Heart right ventricle (tissue), 16 donors: ENCODE measurements around the gene TPCN1. TPM values are rescaled to one million over a fixed set of nuclear protein-coding genes. Genes with fewer than 3 reads are reported as not detected.

Source experiments
- ATAC-seq, 8 donors: fragments of 200-7000 bp; cut with Tn5 transposase; one replicate each; pipeline ENCODE4 v1.9.1; 2020; ENCODE audit warnings: mild to moderate bottlenecking in 8 of 8, moderate library complexity in 8 of 8, moderate number of reproducible peaks in 1 of 8
- DNase-seq, 2 donors: peaks; one replicate each; pipeline ENCODE4 v3.0.0-alpha.2; 2020
- H3K27ac ChIP-seq, 10 donors: fragments of 200-600 bp; sonication (generic) in 2 of 10; one replicate each; pipeline versions ENCODE4 v1.5.0 to v1.8.0; 2020 to 2022; ENCODE audit warnings: mild to moderate bottlenecking in 3 of 10
- H3K27me3 ChIP-seq, 7 donors: fragments of 200-600 bp; one replicate each; pipeline ENCODE4 v1.8.0; 2021 to 2022; ENCODE audit warnings: mild to moderate bottlenecking in 2 of 7
- H3K36me3 ChIP-seq, 9 donors: fragments of 200-600 bp; sonication (generic) in 1 of 9; one replicate each; pipeline versions ENCODE4 v1.5.0 to v1.8.0; 2020 to 2022; ENCODE audit warnings: mild to moderate bottlenecking in 2 of 9
- H3K4me1 ChIP-seq, 9 donors: fragments of 200-600 bp; sonication (generic) in 1 of 9; one replicate each; pipeline versions ENCODE4 v1.5.0 to v1.8.0; 2020 to 2022; ENCODE audit warnings: mild to moderate bottlenecking in 4 of 9
- H3K4me3 ChIP-seq, 10 donors: fragments of 200-600 bp; sonication (generic) in 2 of 10; one replicate each; pipeline versions ENCODE4 v1.5.0 to v1.8.0; 2020 to 2022; ENCODE audit warnings: mild to moderate bottlenecking in 7 of 10, moderate library complexity in 2 of 10
- H3K9me3 ChIP-seq, 11 donors: fragments of 200-600 bp in 10 of 11; sonication (generic) in 2 of 11; one replicate each; pipeline versions ENCODE4 v1.5.0 to v1.8.0; 2013 to 2022; ENCODE audit warnings: mild to moderate bottlenecking in 2 of 11, control low read depth in 1 of 11, moderate library complexity in 1 of 11
- WGBS, 2 donors: extraction: QIAGEN DNeasy Blood & Tissue Kit; methylation state at CpG; one replicate each; pipeline ENCODE4 v1.1.7; 2013; ENCODE audit warnings: inconsistent platforms in 1 of 2; 5-methylcytosine and 5-hydroxymethylcytosine counted together
- intact Hi-C, 10 donors: fragments of 100-400 bp; cut with DNase I; formaldehyde crosslinking; loops; one replicate each; pipeline versions ENCODE4 v1.11.1 to v1.14.2; 2022
- polyA plus RNA-seq, 2 donors: library from polyadenylated mRNA; stranded (reverse); fragments of 200-250 nt; gene quantifications; one replicate each; pipeline ENCODE4 v1.2.3, GENCODE V29; 2013
- total RNA-seq, 10 donors: library from RNA; stranded (reverse); fragmentation: NEBNext Ultra II Directional in 3 of 10; extraction: Animal tissue kit (Norgen Biotek cat#: 25700) in 3 of 10; gene quantifications; one replicate each; pipeline versions ENCODE4 v1.2.1 to v1.2.4, GENCODE V29; 2021 to 2023
- TF ChIP-seq, protein P1 (sequence below), 9 donors: fragments of 200-600 bp; sonication (generic) in 2 of 9; IDR thresholded peaks; one replicate each; pipeline versions ENCODE4 v1.5.0 to v1.8.0; 2021 to 2022; ENCODE audit warnings: antibody characterized with exemption in 9 of 9, mild to moderate bottlenecking in 5 of 9, moderate library complexity in 1 of 9
- donor health status: Arrhythmogenic right ventricular cardiomyopathy.
- donor health status: ischemic (EF 13 %, LVEDD 7.1; RV severe dilation, severe dysfunction).
- donor health status: healthy with polysubstance abuse.
- donor health status: DM: no; HTN: yes; CAD: no.
- donor health status: DM: no; HTN: no; CAD: no.
- donor health status: ischemic (EF 25% LVEDD 6.9; RV normal size, moderate dysfunction).
- donor health status: ischemic (EF 25% LVEDD 5.7; RV mildly dilated, moderate dysfunction).
- donor health status: healthy.
- donor health status: DM: yes; HTN: yes; CAD: no.
- donor health status: Ischemic cardiomyopathy.
- donor health status: ischemic (EF 35%, LVEDD 5.7; RV mildly dilated, moderate dysfunction).
- donor health status: nonischemic (EF 11% LVEDD 7.7; RV severe dilation, severe dysfunction).
- donor health status: DM: yes; HTN: yes; CAD: no.
- donor health status: PGD.
- donor health status: ischemic (EF 29% LVEDD 5.4; RV normal size, mild dysfunction).
- donor health status: nonischemic (EF 23%, LVEDD 6.1; RV moderate dilation, normal function).

Gene TPCN1
- total and polyA plus RNA-seq, 12 donors: 16.4 to 163 (median 127) TPM

DNA sequence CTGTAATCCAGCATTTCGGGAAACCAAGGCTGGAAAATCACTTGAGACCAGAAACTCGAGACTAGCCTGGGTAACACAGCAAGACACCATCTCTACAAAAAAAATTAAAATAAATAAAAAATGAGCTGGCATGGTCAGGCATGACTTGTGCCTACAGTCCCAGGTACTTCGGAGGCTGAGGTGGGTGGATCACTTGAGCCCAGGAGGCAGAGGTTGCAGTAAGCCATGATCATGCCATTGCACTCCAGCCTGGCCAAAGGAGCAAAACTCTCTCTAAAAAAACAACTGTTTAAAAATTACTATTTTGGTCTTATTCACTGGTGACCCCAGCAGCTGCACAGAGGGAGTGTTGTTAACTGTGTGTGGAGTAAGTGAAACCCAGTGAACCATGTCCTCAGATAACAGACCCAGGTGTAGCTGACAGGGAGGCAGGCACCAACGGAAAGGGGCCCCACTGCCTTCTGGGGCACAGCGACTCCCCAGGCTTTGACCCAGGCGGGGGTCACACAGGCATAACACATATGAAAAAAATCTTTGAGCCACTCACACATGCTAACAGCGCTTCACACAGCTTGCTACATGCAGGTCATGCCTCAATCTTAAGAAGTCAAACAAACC is 48.1 kb upstream of the TPCN1 start:
- WGBS, 2 donors: 94 to 95% methylated on average over 7 of the region's 7 CpGs
- peaks cover 14 to 100% (median 75%) of the 10 kb centered on the region in 9 donors for H3K36me3 ChIP-seq
- TF ChIP-seq, protein P1, sequence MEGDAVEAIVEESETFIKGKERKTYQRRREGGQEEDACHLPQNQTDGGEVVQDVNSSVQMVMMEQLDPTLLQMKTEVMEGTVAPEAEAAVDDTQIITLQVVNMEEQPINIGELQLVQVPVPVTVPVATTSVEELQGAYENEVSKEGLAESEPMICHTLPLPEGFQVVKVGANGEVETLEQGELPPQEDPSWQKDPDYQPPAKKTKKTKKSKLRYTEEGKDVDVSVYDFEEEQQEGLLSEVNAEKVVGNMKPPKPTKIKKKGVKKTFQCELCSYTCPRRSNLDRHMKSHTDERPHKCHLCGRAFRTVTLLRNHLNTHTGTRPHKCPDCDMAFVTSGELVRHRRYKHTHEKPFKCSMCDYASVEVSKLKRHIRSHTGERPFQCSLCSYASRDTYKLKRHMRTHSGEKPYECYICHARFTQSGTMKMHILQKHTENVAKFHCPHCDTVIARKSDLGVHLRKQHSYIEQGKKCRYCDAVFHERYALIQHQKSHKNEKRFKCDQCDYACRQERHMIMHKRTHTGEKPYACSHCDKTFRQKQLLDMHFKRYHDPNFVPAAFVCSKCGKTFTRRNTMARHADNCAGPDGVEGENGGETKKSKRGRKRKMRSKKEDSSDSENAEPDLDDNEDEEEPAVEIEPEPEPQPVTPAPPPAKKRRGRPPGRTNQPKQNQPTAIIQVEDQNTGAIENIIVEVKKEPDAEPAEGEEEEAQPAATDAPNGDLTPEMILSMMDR (IDR thresholded peaks at IDR 0.05): no peak
- H3K27me3 ChIP-seq: no peaks in the 10 kb centered on the region
- no peak overlapping the region for H3K4me3 ChIP-seq
- H3K4me1 ChIP-seq: no peaks in the 10 kb centered on the region
- H3K27ac ChIP-seq: no peak overlapping the region
- DNase-seq: no peak
- intact Hi-C loops: loop anchor here in 3 of 10 donors (2.0 to 10.0 kb wide), 3 partner anchors 124 to 178 kb away; no protein-coding TSS in a partner anchor
- ATAC-seq: no peak
- peaks cover 0 to 12% (median 0%) of the 10 kb centered on the region in 11 donors for H3K9me3 ChIP-seq

DNA sequence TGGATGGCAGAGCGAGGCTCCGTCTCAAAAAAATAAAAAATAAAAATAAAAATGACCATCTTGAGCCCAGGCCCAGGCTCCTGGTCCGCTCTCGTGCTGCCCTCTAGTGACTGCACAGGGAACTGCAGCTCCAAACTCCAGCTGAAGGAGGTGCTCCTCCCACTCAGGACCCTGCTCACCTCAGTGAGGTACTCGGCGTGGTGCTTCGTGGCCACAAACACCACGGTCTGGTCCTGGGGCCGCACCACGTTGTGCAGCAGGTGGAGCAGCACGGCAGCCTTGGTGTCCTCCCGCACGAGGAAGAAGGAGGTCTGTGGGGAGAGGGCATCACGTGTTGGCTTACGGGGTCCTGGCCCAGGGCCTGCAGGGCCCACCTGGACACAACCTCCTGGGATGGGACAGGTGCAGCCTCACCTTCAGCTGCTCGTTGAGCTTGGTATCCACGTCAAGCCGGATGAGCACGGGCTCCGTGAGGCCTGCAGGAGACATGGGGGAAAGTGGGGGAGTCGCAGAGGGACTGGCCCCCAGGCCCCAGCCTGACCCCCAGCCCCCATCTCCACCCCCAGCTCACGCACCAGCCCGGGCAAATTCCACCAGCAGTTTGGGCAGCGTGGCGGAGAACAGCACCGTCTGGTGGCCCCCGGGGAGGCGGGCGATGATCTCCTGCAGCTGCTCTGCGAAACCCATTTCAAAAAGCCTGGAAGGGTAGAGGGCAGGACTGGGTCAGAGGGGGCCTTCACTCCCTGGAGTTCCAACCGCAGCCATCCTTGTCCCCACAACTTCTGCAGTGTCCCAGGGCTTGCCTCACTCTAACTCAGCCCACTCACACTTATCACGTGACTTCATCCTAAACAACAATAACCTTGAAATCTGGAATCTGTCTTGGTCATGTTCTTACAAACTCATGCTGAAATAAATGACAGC is 46.5 kb upstream of the TPCN1 start:
- H3K4me1 ChIP-seq: no peaks in the 10 kb centered on the region
- H3K27me3 ChIP-seq: no peaks in the 10 kb centered on the region
- no peak overlapping the region for H3K4me3 ChIP-seq
- peak; percentile 41 to 85 (median 75) for ATAC-seq
- TF ChIP-seq, protein P1 (IDR thresholded peaks at IDR 0.05): peak; percentile 94 to 99 (median 99)
- intact Hi-C loops: loop anchor here in 8 of 10 donors (1.0 to 10.0 kb wide), 4 partner anchors 126 to 180 kb away; no protein-coding TSS in a partner anchor
- H3K27ac ChIP-seq: no peak overlapping the region
- H3K9me3 ChIP-seq: peaks cover 0 to 12% (median 0%) of the 10 kb centered on the region in 11 donors
- peak; percentile 70 to 79 for DNase-seq
- peaks cover 9 to 100% (median 72%) of the 10 kb centered on the region in 9 donors for H3K36me3 ChIP-seq
- WGBS, 2 donors: 57 to 60% methylated on average over 32 of the region's 32 CpGs

DNA sequence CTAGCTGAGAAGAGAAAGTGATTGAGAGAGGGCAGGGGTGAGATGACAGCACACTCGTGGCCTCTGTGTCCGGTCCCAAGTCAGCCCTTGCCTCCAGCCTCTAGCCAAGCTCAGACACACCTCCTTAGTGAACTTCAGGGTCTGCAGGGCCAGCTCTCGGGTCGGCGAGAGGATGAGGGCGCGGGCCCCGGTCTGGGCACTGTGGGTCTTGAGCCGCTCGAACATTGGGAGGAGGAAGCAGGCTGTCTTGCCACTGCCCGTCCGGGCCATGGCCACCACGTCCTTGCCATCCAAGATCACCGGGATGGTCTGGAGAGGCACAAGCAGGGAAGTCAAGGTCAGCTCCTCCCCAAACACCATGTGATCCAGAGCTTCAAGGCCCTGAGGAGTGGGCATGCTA is 42.2 kb upstream of the TPCN1 start:
- TF ChIP-seq, protein P1 (IDR thresholded peaks at IDR 0.05): no peak
- WGBS, 2 donors: 93 to 95% methylated on average over 14 of the region's 14 CpGs
- intact Hi-C loops: loop anchor here in 1 of 10 donors (10.0 kb wide), 1 partner anchor 184 kb away; no protein-coding TSS in a partner anchor
- ATAC-seq (no peak), DNase-seq (no peak)
- no peak overlapping the region for H3K4me3 ChIP-seq
- peaks cover 0 to 12% (median 5%) of the 10 kb centered on the region in 9 donors for H3K4me1 ChIP-seq
- H3K27me3 ChIP-seq: no peaks in the 10 kb centered on the region
- H3K27ac ChIP-seq: no peak overlapping the region
- H3K36me3 ChIP-seq: peaks cover 3 to 73% (median 47%) of the 10 kb centered on the region in 9 donors
- H3K9me3 ChIP-seq: peaks cover 0 to 12% (median 0%) of the 10 kb centered on the region in 11 donors

DNA sequence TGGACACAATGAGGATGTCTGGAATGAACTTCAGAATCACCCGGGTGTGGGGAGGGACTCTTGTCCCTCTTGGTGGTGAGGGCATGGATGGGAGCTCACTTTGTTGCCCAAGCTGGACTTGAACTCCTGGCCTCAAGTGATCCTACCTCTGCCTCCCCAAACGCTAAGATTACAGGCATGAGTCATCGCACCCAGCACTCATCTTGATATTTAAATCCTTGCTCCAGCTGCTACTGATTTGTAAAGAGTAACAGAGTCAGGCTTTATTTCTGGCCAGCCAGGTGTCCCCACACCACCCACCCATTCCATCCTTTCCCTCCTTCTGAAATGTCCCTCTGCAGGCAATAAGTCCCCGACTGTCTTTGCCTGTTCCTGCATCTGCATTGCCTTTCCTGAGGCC is 40.9 kb upstream of the TPCN1 start:
- no peaks in the 10 kb centered on the region for H3K27me3 ChIP-seq
- peaks cover 0 to 18% (median 10%) of the 10 kb centered on the region in 9 donors for H3K4me1 ChIP-seq
- H3K27ac ChIP-seq: no peak overlapping the region
- DNase-seq (no peak), ATAC-seq (no peak)
- H3K4me3 ChIP-seq: no peak overlapping the region
- H3K9me3 ChIP-seq: peaks cover 0 to 12% (median 0%) of the 10 kb centered on the region in 11 donors
- TF ChIP-seq, protein P1 (IDR thresholded peaks at IDR 0.05): no peak
- WGBS, 2 donors: 76 to 83% methylated on average over 4 of the region's 4 CpGs
- intact Hi-C loops: no loop called here
- H3K36me3 ChIP-seq: peaks cover 3 to 59% (median 42%) of the 10 kb centered on the region in 9 donors
